Large intestine (tissue), 3 donors: ENCODE measurements around the gene PUSL1. TPM values are rescaled to one million over a fixed set of nuclear protein-coding genes. Genes with fewer than 3 reads are reported as not detected.

Experiments
- DNase-seq, 2 donors: peaks; one replicate each; pipeline versions ENCODE4 v3.0.0 to v3.0.0-alpha.2; 2013
- H3K27ac ChIP-seq: one replicate; pipeline ENCODE4 v1.5.1; 2013; ENCODE audit warnings: low read length
- H3K27me3 ChIP-seq: 2 replicates; pipeline ENCODE4 v1.6.1; 2013; ENCODE audit warnings: low read length; ENCODE audit not compliant: control insufficient read depth, insufficient read depth
- H3K36me3 ChIP-seq: 2 replicates; pipeline ENCODE4 v1.6.1; 2013; ENCODE audit warnings: low read length; ENCODE audit not compliant: control insufficient read depth, insufficient read depth
- H3K4me1 ChIP-seq: one replicate; pipeline ENCODE4 v1.6.1; 2013; ENCODE audit warnings: low read length; ENCODE audit not compliant: control insufficient read depth, insufficient read depth
- H3K4me3 ChIP-seq: one replicate; pipeline ENCODE4 v1.5.1; 2013; ENCODE audit warnings: low read length
- H3K9me3 ChIP-seq: one replicate; pipeline ENCODE4 v1.6.1; 2013; ENCODE audit warnings: mild to moderate bottlenecking, low read depth, low read length, moderate library complexity; ENCODE audit not compliant: control insufficient read depth
- WGBS: methylation state at CpG from one replicate; pipeline ENCODE4 v1.1.5; 2013; ENCODE audit warnings: low lambda C conversion rate; ENCODE audit not compliant: insufficient coverage; 5-methylcytosine and 5-hydroxymethylcytosine counted together
- polyA plus RNA-seq: library from polyadenylated mRNA; unstranded; fragments of 120-200 nt; gene quantifications from one replicate; pipeline ENCODE4 v1.2.1, GENCODE V29; 2013

The PUSL1 gene
- polyA plus RNA-seq, 1 donor, result 14.5 TPM

GRCh38 chr1:1347026-1347595, 38.7 kb downstream of the PUSL1 start:
- Histone ChIP-seq H3K27me3 (no peaks in the 10 kb centered on the region), H3K27ac (peak overlapping the region; percentile 75), H3K9me3 (no peaks in the 10 kb centered on the region), H3K4me1 (peaks cover 45% of the 10 kb centered on the region), H3K4me3 (peak overlapping the region; percentile 43), H3K36me3 (peaks cover 4% of the 10 kb centered on the region)
- no CpG with 5 or more reads among the region's 10 CpGs for WGBS
- no peak for DNase-seq

- no CpG with 5 or more reads among the region's 26 CpGs for WGBS
- H3K4me1 ChIP-seq, result peaks cover 52% of the 10 kb centered on the region
- H3K4me3 ChIP-seq, result peak overlapping the region; percentile 43
- no peaks in the 10 kb centered on the region for H3K27me3 ChIP-seq
- peaks cover 8% of the 10 kb centered on the region for H3K36me3 ChIP-seq
- DNase-seq, result peak; percentile 64 to 74
- H3K9me3 ChIP-seq, result no peaks in the 10 kb centered on the region
- peak overlapping the region; percentile 75 for H3K27ac ChIP-seq
Observed at GRCh38 chr1:1347663-1348419, 39.4 kb downstream of the PUSL1 start.

GRCh38 chr1:1348420-1349255, 40.2 kb downstream of the PUSL1 start:
- DNase-seq, result peak; percentile 51 to 65
- Histone ChIP-seq H3K9me3 (no peaks in the 10 kb centered on the region), H3K36me3 (peaks cover 16% of the 10 kb centered on the region), H3K4me1 (peaks cover 59% of the 10 kb centered on the region), H3K27ac (peak overlapping the region; percentile 75), H3K4me3 (peak overlapping the region; percentile 63), H3K27me3 (no peaks in the 10 kb centered on the region)
- WGBS, result no CpG with 5 or more reads among the region's 109 CpGs

GRCh38 chr1:1349256-1350012, 41.0 kb downstream of the PUSL1 start, which contains the start of gene DVL1:
DVL1 (minus strand) TSS chr1:1349418; CDS start chr1:1349065, 353 bp downstream.
- no peaks in the 10 kb centered on the region for H3K27me3 ChIP-seq
- H3K4me1 ChIP-seq, result peaks cover 63% of the 10 kb centered on the region
- H3K4me3 ChIP-seq, result peak within 1 kb of the TSS; percentile 63
- H3K9me3 ChIP-seq, result no peaks in the 10 kb centered on the region
- WGBS, result no CpG with 5 or more reads among the region's 122 CpGs
- peak; percentile 56 to 80 for DNase-seq
- peak within 1 kb of the TSS; percentile 75 for H3K27ac ChIP-seq
- H3K36me3 ChIP-seq, result peaks cover 23% of the 10 kb centered on the region

DNA sequence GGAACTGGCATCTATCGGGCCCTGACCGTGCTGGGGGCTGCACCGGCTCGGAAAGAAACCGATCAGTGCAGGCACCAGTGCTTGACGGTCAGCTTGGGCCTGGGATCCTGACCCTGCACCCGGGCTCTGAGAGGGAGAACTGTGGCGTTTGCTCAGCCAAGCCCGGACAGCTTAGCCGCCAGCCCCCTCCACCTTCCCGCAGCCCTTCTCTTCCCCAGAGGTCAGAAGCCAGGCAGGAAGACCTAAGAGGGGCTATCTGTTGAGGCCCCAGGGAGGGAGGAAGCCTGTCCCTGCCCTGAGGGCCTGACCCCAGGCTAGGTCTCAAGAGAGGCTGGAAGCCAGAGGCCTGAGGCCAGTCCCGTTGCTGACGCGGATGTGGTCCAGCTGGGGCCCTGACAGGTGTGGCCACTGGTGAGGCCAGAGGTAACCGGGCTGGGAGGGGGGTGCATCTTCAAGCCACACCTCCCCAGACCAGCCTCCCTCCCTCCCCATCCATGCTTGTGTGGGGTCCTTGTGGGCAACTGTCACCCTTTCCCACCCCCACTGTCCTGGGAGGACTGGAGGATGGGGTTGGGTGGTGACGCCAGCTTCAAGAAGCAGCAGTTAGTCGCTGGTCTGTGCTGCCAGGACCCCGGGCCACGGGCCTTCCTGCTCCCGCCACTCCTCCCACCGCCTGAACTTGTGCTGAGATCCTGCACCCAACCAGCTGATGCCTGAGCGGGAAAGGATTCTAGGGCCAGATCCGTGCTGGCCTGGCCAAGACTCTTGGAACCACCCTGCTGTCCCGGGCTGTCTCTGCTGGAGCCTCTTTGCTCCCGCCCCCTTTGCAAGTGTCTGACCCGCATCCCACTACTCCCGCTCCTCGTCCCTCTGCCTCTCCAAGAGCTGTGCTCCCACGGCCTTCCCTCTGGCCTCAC, 43.4 kb downstream of the PUSL1 start:
- peaks cover 22% of the 10 kb centered on the region for H3K36me3 ChIP-seq
- no CpG with 5 or more reads among the region's 29 CpGs for WGBS
- peak in 1 of 2 donors; percentile 34 for DNase-seq
- no peak overlapping the region for H3K27ac ChIP-seq
- no peak overlapping the region for H3K4me3 ChIP-seq
- no peaks in the 10 kb centered on the region for H3K9me3 ChIP-seq
- H3K4me1 ChIP-seq, result peaks cover 42% of the 10 kb centered on the region
- H3K27me3 ChIP-seq, result no peaks in the 10 kb centered on the region

DNA sequence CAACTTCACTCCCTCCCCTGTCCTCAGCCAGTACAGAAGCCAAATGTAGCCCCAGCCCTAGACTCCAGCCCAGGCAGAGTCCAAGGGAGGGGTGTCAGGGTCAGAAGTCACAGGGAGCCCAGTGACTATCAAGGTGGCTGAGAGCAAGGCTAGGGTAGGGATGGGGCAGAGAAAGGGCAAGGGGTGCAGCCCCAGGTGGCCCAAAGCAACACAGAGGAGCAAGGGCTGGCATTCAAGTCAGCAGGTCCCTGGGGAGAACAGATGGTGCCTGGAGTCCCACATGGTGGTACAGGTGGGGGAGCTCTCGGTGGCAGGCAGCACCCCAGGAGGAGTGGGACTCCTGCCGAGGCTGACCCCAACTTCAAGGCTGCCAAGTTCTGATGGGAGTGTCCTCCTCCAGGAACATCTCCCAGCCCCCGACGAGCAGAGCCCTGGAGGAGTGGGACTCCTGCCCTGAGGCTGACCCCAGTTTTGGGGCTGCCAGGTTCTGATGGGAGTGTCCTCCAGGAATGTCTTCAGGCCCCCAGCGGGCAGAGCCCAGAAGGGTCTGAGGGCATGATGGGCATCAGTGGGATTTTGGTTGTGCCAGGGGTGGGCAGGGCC, 44.5 kb downstream of the PUSL1 start:
- H3K27me3 ChIP-seq, result no peaks in the 10 kb centered on the region
- H3K27ac ChIP-seq, result no peak overlapping the region
- no CpG with 5 or more reads among the region's 5 CpGs for WGBS
- peaks cover 36% of the 10 kb centered on the region for H3K4me1 ChIP-seq
- no peak overlapping the region for H3K4me3 ChIP-seq
- H3K9me3 ChIP-seq, result no peaks in the 10 kb centered on the region
- DNase-seq, result no peak
- H3K36me3 ChIP-seq, result peaks cover 22% of the 10 kb centered on the region

- H3K9me3 ChIP-seq, result no peaks in the 10 kb centered on the region
- no CpG with 5 or more reads among the region's 28 CpGs for WGBS
- no peak overlapping the region for H3K27ac ChIP-seq
- H3K4me3 ChIP-seq, result no peak overlapping the region
- H3K27me3 ChIP-seq, result no peaks in the 10 kb centered on the region
- peaks cover 36% of the 10 kb centered on the region for H3K4me1 ChIP-seq
- peak in 1 of 2 donors; percentile 4 for DNase-seq
- H3K36me3 ChIP-seq, result peaks cover 22% of the 10 kb centered on the region
Observed at GRCh38 chr1:1353389-1354151, 45.2 kb downstream of the PUSL1 start.

DNA sequence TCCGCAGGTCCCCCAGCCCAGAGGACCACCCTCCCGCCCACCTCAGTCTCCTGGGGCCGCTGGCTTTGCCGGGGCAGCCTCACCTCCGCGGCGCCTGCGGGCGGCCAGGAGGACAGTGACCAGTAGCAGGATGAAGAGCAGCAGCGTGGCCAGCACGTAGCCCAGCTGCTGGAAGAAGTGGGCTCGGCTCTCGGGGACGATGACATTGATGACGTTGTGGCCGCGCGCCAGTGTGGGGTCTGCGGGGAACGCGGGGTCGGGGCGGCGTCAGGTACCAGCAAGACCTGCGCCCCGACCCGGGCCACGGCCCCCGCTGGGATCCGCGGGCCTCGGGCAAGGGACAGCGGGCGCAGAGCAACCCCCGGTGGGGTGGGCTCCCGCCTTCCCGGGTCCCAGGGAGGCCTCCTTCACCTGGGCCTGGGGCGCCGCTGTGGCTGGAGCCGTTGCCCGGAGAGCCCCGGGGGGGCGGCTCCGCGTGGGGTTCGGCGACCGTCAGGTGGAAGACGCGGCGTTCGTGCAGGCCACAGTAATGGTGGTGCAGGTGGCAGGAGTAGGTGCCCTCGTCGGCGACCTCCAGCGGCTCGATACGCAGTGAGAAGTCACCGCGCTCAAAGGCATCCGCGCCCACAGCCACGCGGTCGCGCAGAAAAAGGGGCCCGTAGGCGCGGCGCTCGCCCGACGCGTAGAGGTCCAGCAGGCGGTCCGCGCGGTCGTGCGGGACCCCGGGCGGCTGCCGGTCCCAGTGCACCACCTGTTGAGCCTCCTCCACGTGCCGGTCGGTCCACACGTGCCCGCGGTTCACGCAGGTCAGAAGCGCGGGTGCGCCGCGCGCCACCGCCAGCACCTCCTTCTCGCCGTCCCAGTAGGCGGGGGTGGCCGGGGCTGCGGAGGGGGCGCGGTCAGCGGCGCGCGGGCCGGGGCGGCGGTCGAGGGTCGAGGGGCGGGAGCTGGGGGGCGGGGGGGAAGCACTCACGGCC, 46.2 kb downstream of the PUSL1 start:
- peaks cover 22% of the 10 kb centered on the region for H3K36me3 ChIP-seq
- peak in 1 of 2 donors; percentile 3 for DNase-seq
- WGBS, result no CpG with 5 or more reads among the region's 116 CpGs
- H3K27me3 ChIP-seq, result no peaks in the 10 kb centered on the region
- no peak overlapping the region for H3K27ac ChIP-seq
- H3K4me1 ChIP-seq, result peaks cover 46% of the 10 kb centered on the region
- no peak overlapping the region for H3K4me3 ChIP-seq
- H3K9me3 ChIP-seq, result no peaks in the 10 kb centered on the region
